ENCODE results near the gene GALNT2. TPM values are rescaled to one million over a fixed set of nuclear protein-coding genes. Genes with fewer than 3 reads are reported as not detected.

Gene GALNT2
- total RNA-seq, 3 donors from 2014 or later = 83.9 to 101 (median 89.1) TPM

GRCh38 chr1:230043081-230043480 is 24.0 kb upstream of the GALNT2 start:
- no peaks in the 10 kb centered on the region for H3K4me1 Mint-ChIP-seq (ENCODE audit: low read depth)
- ATAC-seq (no peak), DNase-seq (no peak)
- no peak overlapping the region for H3K4me3 Mint-ChIP-seq
- H3K27me3 Mint-ChIP-seq (ENCODE audit: low read depth) = peaks cover 37% of the 10 kb centered on the region
- H3K9me3 Mint-ChIP-seq = no peaks in the 10 kb centered on the region
- no peaks in the 10 kb centered on the region for H3K36me3 Mint-ChIP-seq (ENCODE audit: insufficient read depth)

- no peaks in the 10 kb centered on the region for H3K4me1 Mint-ChIP-seq (ENCODE audit: low read depth)
- ATAC-seq = no peak
- H3K36me3 Mint-ChIP-seq (ENCODE audit: insufficient read depth) = no peaks in the 10 kb centered on the region
- no peak overlapping the region for H3K4me3 Mint-ChIP-seq
- DNase-seq = no peak
- no peaks in the 10 kb centered on the region for H3K9me3 Mint-ChIP-seq
- H3K27me3 Mint-ChIP-seq (ENCODE audit: low read depth) = peaks cover 35% of the 10 kb centered on the region
Measured at GRCh38 chr1:230044729-230045128, 22.3 kb upstream of the GALNT2 start.

GRCh38 chr1:230047114-230047865 is 19.7 kb upstream of the GALNT2 start:
- Mint-ChIP-seq H3K4me1 (ENCODE audit: low read depth) (peaks cover 5% of the 10 kb centered on the region), H3K36me3 (ENCODE audit: insufficient read depth) (no peaks in the 10 kb centered on the region), H3K4me3 (no peak overlapping the region), H3K9me3 (no peaks in the 10 kb centered on the region), H3K27me3 (ENCODE audit: low read depth) (peaks cover 32% of the 10 kb centered on the region)
- DNase-seq (no peak), ATAC-seq (no peak)

- no peak for ATAC-seq
- peaks cover 5% of the 10 kb centered on the region for H3K4me1 Mint-ChIP-seq (ENCODE audit: low read depth)
Measured at GRCh38 chr1:230048322-230048721, 18.7 kb upstream of the GALNT2 start.

GRCh38 chr1:230048922-230049321 is 18.1 kb upstream of the GALNT2 start:
- H3K36me3 Mint-ChIP-seq (ENCODE audit: insufficient read depth) = no peaks in the 10 kb centered on the region
- H3K4me1 Mint-ChIP-seq (ENCODE audit: low read depth) = peaks cover 5% of the 10 kb centered on the region
- no peak for ATAC-seq
- H3K27me3 Mint-ChIP-seq (ENCODE audit: low read depth) = peaks cover 17% of the 10 kb centered on the region
- H3K9me3 Mint-ChIP-seq = no peaks in the 10 kb centered on the region
- H3K4me3 Mint-ChIP-seq = no peak overlapping the region
- no peak for DNase-seq

More at GRCh38 chr1:230048322-230048721, 18.7 kb upstream of the GALNT2 start:
- DNase-seq = no peak
- no peaks in the 10 kb centered on the region for H3K9me3 Mint-ChIP-seq
- H3K27me3 Mint-ChIP-seq (ENCODE audit: low read depth) = peaks cover 23% of the 10 kb centered on the region
- no peaks in the 10 kb centered on the region for H3K36me3 Mint-ChIP-seq (ENCODE audit: insufficient read depth)
- H3K4me3 Mint-ChIP-seq = no peak overlapping the region

GRCh38 chr1:230049731-230050130 is 17.3 kb upstream of the GALNT2 start:
- H3K36me3 Mint-ChIP-seq (ENCODE audit: insufficient read depth) = no peaks in the 10 kb centered on the region
- ATAC-seq (no peak), DNase-seq (no peak)
- no peaks in the 10 kb centered on the region for H3K9me3 Mint-ChIP-seq
- peaks cover 13% of the 10 kb centered on the region for H3K27me3 Mint-ChIP-seq (ENCODE audit: low read depth)
- H3K4me1 Mint-ChIP-seq (ENCODE audit: low read depth) = peaks cover 5% of the 10 kb centered on the region
- no peak overlapping the region for H3K4me3 Mint-ChIP-seq

- no peaks in the 10 kb centered on the region for H3K9me3 Mint-ChIP-seq
- DNase-seq (no peak), ATAC-seq (no peak)
- H3K4me1 Mint-ChIP-seq (ENCODE audit: low read depth) = peaks cover 5% of the 10 kb centered on the region
- H3K27me3 Mint-ChIP-seq (ENCODE audit: low read depth) = peaks cover 6% of the 10 kb centered on the region
- no peaks in the 10 kb centered on the region for H3K36me3 Mint-ChIP-seq (ENCODE audit: insufficient read depth)
- H3K4me3 Mint-ChIP-seq = no peak overlapping the region
Measured at GRCh38 chr1:230050973-230051735, 15.9 kb upstream of the GALNT2 start.

GRCh38 chr1:230052018-230052417 is 15.0 kb upstream of the GALNT2 start:
- peaks cover 5% of the 10 kb centered on the region for H3K4me1 Mint-ChIP-seq (ENCODE audit: low read depth)
- no peaks in the 10 kb centered on the region for H3K36me3 Mint-ChIP-seq (ENCODE audit: insufficient read depth)
- no peaks in the 10 kb centered on the region for H3K9me3 Mint-ChIP-seq
- H3K27me3 Mint-ChIP-seq (ENCODE audit: low read depth) = peaks cover 5% of the 10 kb centered on the region
- H3K4me3 Mint-ChIP-seq = no peak overlapping the region
- ATAC-seq = no peak
- no peak for DNase-seq

- DNase-seq (no peak), ATAC-seq (no peak)
- H3K4me3 Mint-ChIP-seq = no peak overlapping the region
- H3K36me3 Mint-ChIP-seq (ENCODE audit: insufficient read depth) = no peaks in the 10 kb centered on the region
- peaks cover 3% of the 10 kb centered on the region for H3K27me3 Mint-ChIP-seq (ENCODE audit: low read depth)
- peaks cover 5% of the 10 kb centered on the region for H3K4me1 Mint-ChIP-seq (ENCODE audit: low read depth)
- no peaks in the 10 kb centered on the region for H3K9me3 Mint-ChIP-seq
Measured at GRCh38 chr1:230052665-230053064, 14.4 kb upstream of the GALNT2 start.

- no peaks in the 10 kb centered on the region for H3K9me3 Mint-ChIP-seq
- DNase-seq (no peak), ATAC-seq (no peak)
- H3K4me3 Mint-ChIP-seq = no peak overlapping the region
- peaks cover 3% of the 10 kb centered on the region for H3K27me3 Mint-ChIP-seq (ENCODE audit: low read depth)
- peaks cover 5% of the 10 kb centered on the region for H3K4me1 Mint-ChIP-seq (ENCODE audit: low read depth)
- no peaks in the 10 kb centered on the region for H3K36me3 Mint-ChIP-seq (ENCODE audit: insufficient read depth)
Measured at GRCh38 chr1:230054092-230054749, 12.8 kb upstream of the GALNT2 start.

GRCh38 chr1:230056098-230056497 is 10.9 kb upstream of the GALNT2 start:
- H3K36me3 Mint-ChIP-seq (ENCODE audit: insufficient read depth) = no peaks in the 10 kb centered on the region
- no peaks in the 10 kb centered on the region for H3K9me3 Mint-ChIP-seq
- peaks cover 2% of the 10 kb centered on the region for H3K4me1 Mint-ChIP-seq (ENCODE audit: low read depth)
- DNase-seq = no peak
- peaks cover 3% of the 10 kb centered on the region for H3K27me3 Mint-ChIP-seq (ENCODE audit: low read depth)
- no peak overlapping the region for H3K4me3 Mint-ChIP-seq
- ATAC-seq = no peak

GRCh38 chr1:230057100-230057499 is 9.9 kb upstream of the GALNT2 start:
- Mint-ChIP-seq H3K4me1 (ENCODE audit: low read depth) (no peaks in the 10 kb centered on the region), H3K36me3 (ENCODE audit: insufficient read depth) (no peaks in the 10 kb centered on the region), H3K9me3 (no peaks in the 10 kb centered on the region), H3K27me3 (ENCODE audit: low read depth) (peaks cover 3% of the 10 kb centered on the region), H3K4me3 (no peak overlapping the region)
- DNase-seq = no peak
- ATAC-seq = no peak

- no peaks in the 10 kb centered on the region for H3K4me1 Mint-ChIP-seq (ENCODE audit: low read depth)
- ATAC-seq = no peak
- no peak overlapping the region for H3K4me3 Mint-ChIP-seq
- peaks cover 4% of the 10 kb centered on the region for H3K9me3 Mint-ChIP-seq
- peaks cover 7% of the 10 kb centered on the region for H3K27me3 Mint-ChIP-seq (ENCODE audit: low read depth)
- H3K36me3 Mint-ChIP-seq (ENCODE audit: insufficient read depth) = no peaks in the 10 kb centered on the region
- DNase-seq = no peak
Measured at GRCh38 chr1:230057681-230058565, 9.1 kb upstream of the GALNT2 start.

GRCh38 chr1:230058626-230059025 is 8.4 kb upstream of the GALNT2 start:
- H3K36me3 Mint-ChIP-seq (ENCODE audit: insufficient read depth) = no peaks in the 10 kb centered on the region
- no peak overlapping the region for H3K4me3 Mint-ChIP-seq
- ATAC-seq (no peak), DNase-seq (no peak)
- peaks cover 4% of the 10 kb centered on the region for H3K9me3 Mint-ChIP-seq
- no peaks in the 10 kb centered on the region for H3K4me1 Mint-ChIP-seq (ENCODE audit: low read depth)
- peaks cover 7% of the 10 kb centered on the region for H3K27me3 Mint-ChIP-seq (ENCODE audit: low read depth)

Data from activated T-cell treated with anti-CD3 and anti-CD28 coated beads, Interleukin-2, amount 50 U/mL, for 4 hours (primary cell).